GM12878 (cell line): ENCODE measurements around the gene PRKCB. TPM values are rescaled to one million over a fixed set of nuclear protein-coding genes. Genes with fewer than 3 reads are reported as not detected.

Experiments used
- BRCA1 ChIP-seq: IDR thresholded peaks from 2 replicates; pipeline ENCODE4 v1.6.1; 2011; ENCODE audit warnings: low read depth, low read length, improper control_type of control experiment
- CHD1 ChIP-seq: IDR thresholded peaks from 2 replicates; pipeline ENCODE4 v1.6.1; 2012; ENCODE audit warnings: low read depth, low read length, improper control_type of control experiment
- CREB1 ChIP-seq: IDR thresholded peaks from 2 replicates; pipeline ENCODE4 v1.6.1; 2012; ENCODE audit warnings: low read depth, mild to moderate bottlenecking, inconsistent platforms
- CREM ChIP-seq: IDR thresholded peaks from 2 replicates; pipeline ENCODE4 v1.6.1; 2014; ENCODE audit warnings: antibody characterized with exemption, low read depth
- FOXM1 ChIP-seq: IDR thresholded peaks from 2 replicates; pipeline ENCODE4 v1.6.1; 2012; ENCODE audit warnings: low read depth, mild to moderate bottlenecking, inconsistent platforms, low read length, moderate library complexity
- HDAC2 ChIP-seq: fragments of 200-600 bp; sonication (generic); IDR thresholded peaks from 2 replicates; pipeline ENCODE4 v1.6.1; 2017
- IKZF1 ChIP-seq: fragments of 450-650 bp; conservative IDR thresholded peaks from 2 replicates; pipeline ENCODE4 v1.6.1; 2017; ENCODE audit warnings: antibody characterized with exemption, mild to moderate bottlenecking
- JUNB ChIP-seq: IDR thresholded peaks from 2 replicates; pipeline ENCODE4 v1.6.1; 2016; ENCODE audit warnings: antibody characterized with exemption, mild to moderate bottlenecking
- KLF5 ChIP-seq: fragments of 450-650 bp; IDR thresholded peaks from 2 replicates; pipeline ENCODE4 v1.6.1; 2014; ENCODE audit warnings: mild to moderate bottlenecking; ENCODE audit not compliant: partially characterized antibody
- NBN ChIP-seq: fragments of 450-650 bp; IDR thresholded peaks from 2 replicates; pipeline ENCODE4 v1.6.1; 2016
- POLR2AphosphoS2 ChIP-seq: IDR thresholded peaks from 2 replicates; pipeline ENCODE4 v1.6.1; 2011; ENCODE audit warnings: low read depth, mild to moderate bottlenecking, low read length, improper control_type of control experiment, moderate library complexity
- RAD51 ChIP-seq: fragments of 450-650 bp; IDR thresholded peaks from 2 replicates; pipeline ENCODE4 v1.6.1; 2016; ENCODE audit warnings: moderate library complexity, mild to moderate bottlenecking, inconsistent platforms
- TAF1 ChIP-seq: IDR thresholded peaks from 2 replicates; pipeline ENCODE4 v1.6.1; 2011; ENCODE audit warnings: mild to moderate bottlenecking, low read depth, low read length, borderline replicate concordance
- TBL1XR1 ChIP-seq: IDR thresholded peaks from 2 replicates; pipeline ENCODE4 v1.6.1; 2012; ENCODE audit warnings: low read depth, low read length, improper control_type of control experiment
- YBX1 ChIP-seq: fragments of 450-650 bp; IDR thresholded peaks from 2 replicates; pipeline ENCODE4 v1.6.1; 2016; ENCODE audit warnings: antibody characterized with exemption
- YY1 ChIP-seq: IDR thresholded peaks from 2 replicates; pipeline ENCODE4 v1.6.1; 2011; ENCODE audit warnings: low read depth, mild to moderate bottlenecking, low read length
- polyA plus RNA-seq, 11 experiments: library from polyadenylated mRNA; depleted of rRNA in 4 of 11; unstranded in 6 of 11; stranded (reverse) in 5 of 11; fragments of >200 nt; fragmentation: Nextera tagmentation in 4 of 11; fragmentation: Illumina TruSeq in 1 of 11; extraction: Ambion mirVana in 4 of 11; extraction: Trizol in 1 of 11; gene quantifications; 1 replicate in 1 of 11; 2 replicates in 10 of 11; pipeline versions ENCODE4 v1.2.1 to v1.2.3, GENCODE V29; 2011 to 2016; ENCODE audit warnings: inconsistent platforms in 2 of 11, missing spikeins in 2 of 11, low read depth in 1 of 11
- total RNA-seq, 4 experiments: library from RNA; depleted of rRNA in 3 of 4; stranded (reverse); fragments of >200 nt in 3 of 4; fragmentation: Illumina TruSeq in 1 of 4; extraction: Trizol in 1 of 4; gene quantifications; 2 replicates each; pipeline versions ENCODE4 v1.2.1 to v1.2.3, GENCODE V29; 2013 to 2021
- TF ChIP-seq, protein P1 (sequence below): fragments of 150-350 bp; IDR thresholded peaks from 2 replicates; pipeline ENCODE4 v1.6.1; 2014; ENCODE audit warnings: mild to moderate bottlenecking, low read depth, low read length
- TF ChIP-seq, protein P2 (sequence below): fragments of 450-650 bp; IDR thresholded peaks from 2 replicates; pipeline ENCODE4 v1.6.1; 2017; ENCODE audit warnings: mild to moderate bottlenecking
- TF ChIP-seq, protein P3 (sequence below): fragments of 450-650 bp; IDR thresholded peaks from 2 replicates; pipeline ENCODE4 v1.6.1; 2017; ENCODE audit warnings: low read depth, mild to moderate bottlenecking, moderate library complexity
- TF ChIP-seq, protein P4 (sequence below): fragments of 450-650 bp; IDR thresholded peaks from 2 replicates; pipeline ENCODE4 v1.6.1; 2016; ENCODE audit warnings: mild to moderate bottlenecking
- TF ChIP-seq, protein P5 (sequence below): fragments of 450-650 bp; formaldehyde crosslinking; IDR thresholded peaks from 2 replicates; pipeline ENCODE4 v1.5.0; 2022; ENCODE audit warnings: mild to moderate bottlenecking, missing genetic modification characterization
- TF ChIP-seq, protein P6 (sequence below): fragments of 450-650 bp; IDR thresholded peaks from 2 replicates; pipeline ENCODE4 v1.6.1; 2017; ENCODE audit warnings: borderline replicate concordance

The PRKCB gene
- total and polyA plus RNA-seq, 10 of the 15 experiments (the other 5 are each of a cell fraction or from before 2014, with no cell fraction given) = 21.4 to 158 (median 97.3) TPM

DNA sequence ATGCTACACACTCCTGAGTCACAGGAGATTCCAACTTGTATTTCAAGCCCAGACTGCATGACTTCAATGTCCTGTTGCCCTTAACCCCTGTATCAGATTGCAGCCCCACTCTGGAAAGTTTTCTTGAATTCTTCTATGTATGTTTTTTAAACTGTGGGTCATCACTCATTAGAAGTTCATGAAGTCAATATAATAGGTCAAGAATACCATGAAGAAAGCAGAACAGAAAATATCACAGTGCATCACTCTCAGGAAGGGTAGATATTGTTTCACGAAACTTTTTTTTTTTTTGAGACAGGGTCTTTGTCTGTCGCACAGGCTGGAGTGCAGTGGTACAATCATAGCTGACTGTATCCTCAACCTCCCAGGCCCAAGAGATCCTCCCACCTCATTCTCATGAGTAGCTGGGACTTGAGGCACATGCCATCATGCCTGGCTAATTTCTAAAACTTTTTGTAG lies 20.5 kb downstream of the PRKCB start (continued):
- TF ChIP-seq, protein P1, sequence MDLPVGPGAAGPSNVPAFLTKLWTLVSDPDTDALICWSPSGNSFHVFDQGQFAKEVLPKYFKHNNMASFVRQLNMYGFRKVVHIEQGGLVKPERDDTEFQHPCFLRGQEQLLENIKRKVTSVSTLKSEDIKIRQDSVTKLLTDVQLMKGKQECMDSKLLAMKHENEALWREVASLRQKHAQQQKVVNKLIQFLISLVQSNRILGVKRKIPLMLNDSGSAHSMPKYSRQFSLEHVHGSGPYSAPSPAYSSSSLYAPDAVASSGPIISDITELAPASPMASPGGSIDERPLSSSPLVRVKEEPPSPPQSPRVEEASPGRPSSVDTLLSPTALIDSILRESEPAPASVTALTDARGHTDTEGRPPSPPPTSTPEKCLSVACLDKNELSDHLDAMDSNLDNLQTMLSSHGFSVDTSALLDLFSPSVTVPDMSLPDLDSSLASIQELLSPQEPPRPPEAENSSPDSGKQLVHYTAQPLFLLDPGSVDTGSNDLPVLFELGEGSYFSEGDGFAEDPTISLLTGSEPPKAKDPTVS = no peak
- TF ChIP-seq, protein P2, sequence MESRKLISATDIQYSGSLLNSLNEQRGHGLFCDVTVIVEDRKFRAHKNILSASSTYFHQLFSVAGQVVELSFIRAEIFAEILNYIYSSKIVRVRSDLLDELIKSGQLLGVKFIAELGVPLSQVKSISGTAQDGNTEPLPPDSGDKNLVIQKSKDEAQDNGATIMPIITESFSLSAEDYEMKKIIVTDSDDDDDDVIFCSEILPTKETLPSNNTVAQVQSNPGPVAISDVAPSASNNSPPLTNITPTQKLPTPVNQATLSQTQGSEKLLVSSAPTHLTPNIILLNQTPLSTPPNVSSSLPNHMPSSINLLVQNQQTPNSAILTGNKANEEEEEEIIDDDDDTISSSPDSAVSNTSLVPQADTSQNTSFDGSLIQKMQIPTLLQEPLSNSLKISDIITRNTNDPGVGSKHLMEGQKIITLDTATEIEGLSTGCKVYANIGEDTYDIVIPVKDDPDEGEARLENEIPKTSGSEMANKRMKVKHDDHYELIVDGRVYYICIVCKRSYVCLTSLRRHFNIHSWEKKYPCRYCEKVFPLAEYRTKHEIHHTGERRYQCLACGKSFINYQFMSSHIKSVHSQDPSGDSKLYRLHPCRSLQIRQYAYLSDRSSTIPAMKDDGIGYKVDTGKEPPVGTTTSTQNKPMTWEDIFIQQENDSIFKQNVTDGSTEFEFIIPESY = no peak
- TF ChIP-seq BRCA1 = no peak
- TF ChIP-seq NBN = peak; percentile 68; the same call in 1 of the 2 replicates
- TF ChIP-seq FOXM1 = no peak
- TF ChIP-seq CREM = peak; percentile 51; the same call in 1 of the 2 replicates
- no peak for TF ChIP-seq TBL1XR1
- no peak for TF ChIP-seq CREB1
- TF ChIP-seq CHD1 = no peak
- TF ChIP-seq, protein P3, sequence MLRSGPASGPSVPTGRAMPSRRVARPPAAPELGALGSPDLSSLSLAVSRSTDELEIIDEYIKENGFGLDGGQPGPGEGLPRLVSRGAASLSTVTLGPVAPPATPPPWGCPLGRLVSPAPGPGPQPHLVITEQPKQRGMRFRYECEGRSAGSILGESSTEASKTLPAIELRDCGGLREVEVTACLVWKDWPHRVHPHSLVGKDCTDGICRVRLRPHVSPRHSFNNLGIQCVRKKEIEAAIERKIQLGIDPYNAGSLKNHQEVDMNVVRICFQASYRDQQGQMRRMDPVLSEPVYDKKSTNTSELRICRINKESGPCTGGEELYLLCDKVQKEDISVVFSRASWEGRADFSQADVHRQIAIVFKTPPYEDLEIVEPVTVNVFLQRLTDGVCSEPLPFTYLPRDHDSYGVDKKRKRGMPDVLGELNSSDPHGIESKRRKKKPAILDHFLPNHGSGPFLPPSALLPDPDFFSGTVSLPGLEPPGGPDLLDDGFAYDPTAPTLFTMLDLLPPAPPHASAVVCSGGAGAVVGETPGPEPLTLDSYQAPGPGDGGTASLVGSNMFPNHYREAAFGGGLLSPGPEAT = peak; percentile 28; the same call in 1 of the 2 replicates
- TF ChIP-seq HDAC2 = no peak
- TF ChIP-seq, protein P4, sequence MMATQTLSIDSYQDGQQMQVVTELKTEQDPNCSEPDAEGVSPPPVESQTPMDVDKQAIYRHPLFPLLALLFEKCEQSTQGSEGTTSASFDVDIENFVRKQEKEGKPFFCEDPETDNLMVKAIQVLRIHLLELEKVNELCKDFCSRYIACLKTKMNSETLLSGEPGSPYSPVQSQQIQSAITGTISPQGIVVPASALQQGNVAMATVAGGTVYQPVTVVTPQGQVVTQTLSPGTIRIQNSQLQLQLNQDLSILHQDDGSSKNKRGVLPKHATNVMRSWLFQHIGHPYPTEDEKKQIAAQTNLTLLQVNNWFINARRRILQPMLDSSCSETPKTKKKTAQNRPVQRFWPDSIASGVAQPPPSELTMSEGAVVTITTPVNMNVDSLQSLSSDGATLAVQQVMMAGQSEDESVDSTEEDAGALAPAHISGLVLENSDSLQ = peak; percentile 37; the same call in 1 of the 2 replicates
- no peak for TF ChIP-seq KLF5
- TF ChIP-seq IKZF1 = no peak
- TF ChIP-seq POLR2AphosphoS2 = no peak
- TF ChIP-seq YBX1 = no peak
- TF ChIP-seq, protein P5, sequence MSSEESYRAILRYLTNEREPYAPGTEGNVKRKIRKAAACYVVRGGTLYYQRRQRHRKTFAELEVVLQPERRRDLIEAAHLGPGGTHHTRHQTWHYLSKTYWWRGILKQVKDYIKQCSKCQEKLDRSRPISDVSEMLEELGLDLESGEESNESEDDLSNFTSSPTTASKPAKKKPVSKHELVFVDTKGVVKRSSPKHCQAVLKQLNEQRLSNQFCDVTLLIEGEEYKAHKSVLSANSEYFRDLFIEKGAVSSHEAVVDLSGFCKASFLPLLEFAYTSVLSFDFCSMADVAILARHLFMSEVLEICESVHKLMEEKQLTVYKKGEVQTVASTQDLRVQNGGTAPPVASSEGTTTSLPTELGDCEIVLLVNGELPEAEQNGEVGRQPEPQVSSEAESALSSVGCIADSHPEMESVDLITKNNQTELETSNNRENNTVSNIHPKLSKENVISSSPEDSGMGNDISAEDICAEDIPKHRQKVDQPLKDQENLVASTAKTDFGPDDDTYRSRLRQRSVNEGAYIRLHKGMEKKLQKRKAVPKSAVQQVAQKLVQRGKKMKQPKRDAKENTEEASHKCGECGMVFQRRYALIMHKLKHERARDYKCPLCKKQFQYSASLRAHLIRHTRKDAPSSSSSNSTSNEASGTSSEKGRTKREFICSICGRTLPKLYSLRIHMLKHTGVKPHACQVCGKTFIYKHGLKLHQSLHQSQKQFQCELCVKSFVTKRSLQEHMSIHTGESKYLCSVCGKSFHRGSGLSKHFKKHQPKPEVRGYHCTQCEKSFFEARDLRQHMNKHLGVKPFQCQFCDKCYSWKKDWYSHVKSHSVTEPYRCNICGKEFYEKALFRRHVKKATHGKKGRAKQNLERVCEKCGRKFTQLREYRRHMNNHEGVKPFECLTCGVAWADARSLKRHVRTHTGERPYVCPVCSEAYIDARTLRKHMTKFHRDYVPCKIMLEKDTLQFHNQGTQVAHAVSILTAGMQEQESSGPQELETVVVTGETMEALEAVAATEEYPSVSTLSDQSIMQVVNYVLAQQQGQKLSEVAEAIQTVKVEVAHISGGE (CRISPR knock-in tag) = no peak
- no peak for TF ChIP-seq RAD51
- TF ChIP-seq, protein P6, sequence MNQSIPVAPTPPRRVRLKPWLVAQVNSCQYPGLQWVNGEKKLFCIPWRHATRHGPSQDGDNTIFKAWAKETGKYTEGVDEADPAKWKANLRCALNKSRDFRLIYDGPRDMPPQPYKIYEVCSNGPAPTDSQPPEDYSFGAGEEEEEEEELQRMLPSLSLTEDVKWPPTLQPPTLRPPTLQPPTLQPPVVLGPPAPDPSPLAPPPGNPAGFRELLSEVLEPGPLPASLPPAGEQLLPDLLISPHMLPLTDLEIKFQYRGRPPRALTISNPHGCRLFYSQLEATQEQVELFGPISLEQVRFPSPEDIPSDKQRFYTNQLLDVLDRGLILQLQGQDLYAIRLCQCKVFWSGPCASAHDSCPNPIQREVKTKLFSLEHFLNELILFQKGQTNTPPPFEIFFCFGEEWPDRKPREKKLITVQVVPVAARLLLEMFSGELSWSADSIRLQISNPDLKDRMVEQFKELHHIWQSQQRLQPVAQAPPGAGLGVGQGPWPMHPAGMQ = no peak
- TF ChIP-seq TAF1 = no peak; the same call in 1 of the 2 replicates
- peak; percentile 50; the same call in 1 of the 2 replicates for TF ChIP-seq JUNB
- no peak for TF ChIP-seq YY1
